Liver (tissue), 3 donors: ENCODE measurements around the gene EML1.

Source experiments
- CTCF ChIP-seq: fragments of 150-350 bp; IDR thresholded peaks from 2 replicates; pipeline ENCODE4 v1.5.1; 2017; ENCODE audit warnings: improper control_type of control experiment, low read depth, low read length; ENCODE audit not compliant: missing input control
- FOXA1 ChIP-seq: IDR thresholded peaks from 2 replicates; pipeline ENCODE4 v1.6.1; 2016; ENCODE audit warnings: antibody characterized with exemption
- GABPA ChIP-seq, 2 donors: IDR thresholded peaks in 1 of 2; conservative IDR thresholded peaks in 1 of 2; 2 replicates each; pipeline ENCODE4 v1.6.1; 2016; ENCODE audit warnings: antibody characterized with exemption in 2 of 2, mild to moderate bottlenecking in 1 of 2, moderate library complexity in 1 of 2
- REST ChIP-seq: IDR thresholded peaks from 2 replicates; pipeline ENCODE4 v1.6.1; 2016; ENCODE audit warnings: antibody characterized with exemption, mild to moderate bottlenecking
- RXRA ChIP-seq, 2 donors: IDR thresholded peaks; 2 replicates each; pipeline ENCODE4 v1.6.1; 2017 to 2018; ENCODE audit warnings: antibody characterized with exemption in 2 of 2, mild to moderate bottlenecking in 1 of 2
- SP1 ChIP-seq: IDR thresholded peaks from 2 replicates; pipeline ENCODE4 v1.6.1; 2018; ENCODE audit warnings: antibody characterized with exemption, mild to moderate bottlenecking
- donor health status: healthy.
- donor health status: healthy.

GRCh38 chr14:99921425-99921824 lies 128.2 kb downstream of the EML1 start:
- TF ChIP-seq RXRA (IDR thresholded peaks at IDR 0.05), result no peak
- TF ChIP-seq GABPA (IDR thresholded peaks at IDR 0.05 in 1 of 2, conservative IDR thresholded peaks at IDR 0.05 in 1 of 2), result no peak
- no peak for TF ChIP-seq CTCF
- TF ChIP-seq REST, result no peak
- no peak for TF ChIP-seq SP1
- no peak for TF ChIP-seq FOXA1
